22Rv1 (cell line): ENCODE measurements around the gene TIAL1.

Source experiments
- CTCF ChIP-seq: fragments of 450-650 bp; IDR thresholded peaks from 2 replicates; pipeline ENCODE4 v1.5.1; 2017; ENCODE audit warnings: mild to moderate bottlenecking
- ZFX ChIP-seq: fragments of 450-650 bp; IDR thresholded peaks from 2 replicates; pipeline ENCODE4 v1.6.1; 2017; ENCODE audit warnings: antibody characterized with exemption, borderline replicate concordance

GRCh38 chr10:119541459-119542356 is 55.1 kb downstream of the TIAL1 start:
- TF ChIP-seq CTCF, result no peak
- TF ChIP-seq ZFX, result no peak
